WTC11 (cell line): Measurements from ENCODE around the gene LRCH2.

Experiments used
- AFF4 ChIP-seq: sonication (generic); formaldehyde crosslinking; IDR thresholded peaks from 2 replicates; pipeline ENCODE4 v1.8.1; 2023; ENCODE audit warnings: mild to moderate bottlenecking, missing genetic modification reagents, borderline replicate concordance
- CTCF ChIP-seq: fragments of 200-600 bp; IDR thresholded peaks from 2 replicates; pipeline ENCODE4 v1.8.0; 2022; ENCODE audit warnings: antibody characterized with exemption
- GRHL2 ChIP-seq: fragments of 250-450 bp; sonication (Bioruptor Pico); IDR thresholded peaks from 2 replicates; pipeline ENCODE4 v1.8.0; 2022; ENCODE audit warnings: mild to moderate bottlenecking, moderate library complexity; ENCODE audit not compliant: insufficient replicate concordance, severe bottlenecking
- MXD4 ChIP-seq: fragments of 250-450 bp; sonication (Bioruptor Pico); IDR thresholded peaks from 2 replicates; pipeline ENCODE4 v1.8.0; 2021; ENCODE audit warnings: mild to moderate bottlenecking, moderate library complexity, borderline replicate concordance
- NR3C1 ChIP-seq: sonication (generic); formaldehyde crosslinking; conservative IDR thresholded peaks from 2 replicates; pipeline ENCODE4 v1.8.1; 2023; ENCODE audit warnings: low read depth, mild to moderate bottlenecking, missing genetic modification reagents

GRCh38 chrX:115266300-115266699 is 32.4 kb upstream of the LRCH2 start:
- TF ChIP-seq CTCF, result no peak
- no peak for TF ChIP-seq GRHL2 (CRISPR knock-in tag)
- TF ChIP-seq NR3C1 (CRISPR knock-in tag), result no peak
- TF ChIP-seq MXD4, result no peak
- TF ChIP-seq AFF4 (CRISPR knock-in tag), result no peak
